ENCODE results near the gene TMPRSS3.

Gene TMPRSS3

GRCh38 chr21:42387843-42388340, 8.0 kb downstream of the TMPRSS3 start:
- no peak for DNase-seq

DNA sequence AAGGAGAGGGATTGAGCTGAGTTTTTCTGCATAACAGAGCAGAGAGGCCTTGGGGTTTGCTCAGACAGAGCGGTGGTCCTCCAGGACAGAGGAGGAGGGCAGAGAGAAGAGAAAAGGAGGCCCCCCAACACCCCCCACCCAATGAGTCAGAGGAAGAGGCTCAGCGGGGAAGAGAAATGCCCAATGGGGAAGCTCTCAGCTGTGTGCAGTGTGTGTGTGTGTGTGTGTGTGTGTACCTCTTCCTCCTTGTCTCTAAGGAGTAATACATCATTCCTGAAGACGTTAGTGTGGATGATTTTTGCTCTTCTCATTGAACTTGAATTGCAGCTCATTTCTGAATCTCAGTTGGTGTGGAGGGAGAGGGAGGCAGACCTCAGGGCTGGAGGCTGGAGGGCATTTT, 8.7 kb downstream of the TMPRSS3 start:
- no peak for DNase-seq

DNA sequence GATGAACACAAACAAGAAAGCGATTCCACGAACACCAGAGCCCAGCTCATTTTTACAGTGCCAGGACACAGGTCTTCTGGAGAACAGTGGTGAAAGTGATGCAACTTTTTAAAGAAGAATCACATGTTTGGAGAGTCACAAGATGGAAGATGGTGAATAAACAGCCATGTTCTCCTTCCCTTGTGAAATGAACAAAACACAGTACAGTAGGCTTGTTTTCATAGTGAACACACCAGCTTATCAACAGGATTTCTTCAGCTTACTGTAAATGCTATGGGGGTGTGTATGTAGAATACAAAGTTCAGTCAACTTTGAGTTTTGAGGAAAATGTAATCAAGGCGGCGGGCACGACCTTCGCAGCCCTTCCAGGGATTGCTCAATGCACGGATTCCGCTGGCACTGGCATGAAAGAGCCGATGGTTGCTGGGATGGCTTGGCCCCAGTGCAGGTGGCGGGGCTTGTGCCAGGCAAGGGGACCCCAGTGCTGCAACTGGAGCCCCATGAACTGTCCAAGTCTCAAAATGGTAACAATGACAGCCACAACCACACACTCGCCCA, 9.7 kb downstream of the TMPRSS3 start:
- DNase-seq: no peak

DNA sequence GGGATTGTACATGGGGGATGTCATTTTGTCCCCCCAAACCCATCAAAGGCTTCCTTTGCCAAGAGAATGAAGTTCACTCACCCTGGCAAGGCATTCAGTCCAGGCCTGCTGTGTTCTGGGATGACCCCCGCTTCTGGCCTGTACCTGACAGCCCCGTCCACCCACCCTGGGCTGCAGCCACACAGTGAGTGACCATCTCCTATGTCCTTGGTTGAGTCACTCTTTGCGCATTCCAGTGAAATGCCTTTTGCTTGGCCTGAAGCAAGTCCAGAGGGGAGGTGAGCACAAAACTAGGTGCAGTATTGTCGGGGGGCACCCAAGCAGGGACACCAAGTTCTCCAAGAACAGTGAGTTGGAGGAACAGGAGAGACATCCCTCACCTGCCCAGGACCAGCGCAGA, 10.2 kb downstream of the TMPRSS3 start:
- no peak for DNase-seq

- DNase-seq: no peak
These were observed 10.9 kb downstream of the TMPRSS3 start for GRCh38 chr21:42384989-42385388.

- no peak for DNase-seq
These were observed 11.5 kb downstream of the TMPRSS3 start for GRCh38 chr21:42384156-42384945.

DNA sequence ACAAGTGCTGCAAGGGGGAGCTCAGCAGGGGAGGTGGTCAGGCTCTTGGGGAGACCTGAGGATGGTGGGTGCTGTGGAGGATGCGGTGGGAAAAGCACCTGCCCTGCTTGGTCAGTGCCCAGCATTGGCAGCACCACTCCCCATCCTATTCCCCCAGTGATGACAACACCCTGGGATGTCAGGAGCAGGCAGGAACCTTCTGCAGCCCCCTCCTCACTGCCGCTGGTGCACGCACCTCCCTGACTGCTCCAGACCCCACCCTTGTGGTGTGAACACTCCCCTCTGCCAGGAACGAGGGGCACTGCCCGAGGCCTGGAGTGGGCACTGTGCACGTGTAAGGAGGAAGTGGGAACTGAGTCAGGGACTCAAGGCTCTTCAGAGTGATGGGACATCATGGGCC, 12.5 kb downstream of the TMPRSS3 start:
- no peak for DNase-seq

GRCh38 chr21:42382915-42383314, 12.9 kb downstream of the TMPRSS3 start:
- no peak for DNase-seq

DNA sequence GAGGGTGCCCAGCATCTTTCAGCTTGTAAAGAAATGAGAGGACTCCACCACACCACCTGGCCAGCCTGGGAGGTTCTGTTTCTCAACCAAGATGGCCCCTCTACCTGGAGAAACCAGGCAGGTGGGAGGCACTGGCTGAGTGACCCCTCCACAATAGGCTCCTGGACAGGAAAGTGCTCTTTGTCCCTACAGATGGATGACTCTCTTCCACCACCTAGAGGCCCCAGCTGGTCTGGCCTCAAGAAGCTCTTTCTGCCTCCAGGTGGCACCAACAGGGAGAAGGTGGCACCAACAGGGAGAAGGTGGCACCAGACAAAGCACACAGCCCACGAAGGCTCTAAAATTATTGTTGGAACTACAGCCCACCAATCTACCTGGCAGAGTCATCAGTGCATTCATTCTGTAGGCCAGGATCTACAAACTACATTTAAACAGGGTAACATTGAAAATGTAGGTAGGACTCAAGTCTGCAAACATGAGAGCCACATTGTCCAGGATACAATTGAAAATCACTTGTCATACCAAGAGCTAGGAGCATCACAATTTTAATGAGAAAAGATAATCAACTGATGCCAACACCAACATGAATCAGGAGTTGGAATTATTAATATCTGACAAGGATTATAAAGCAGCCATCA, 14.4 kb downstream of the TMPRSS3 start:
- no peak for DNase-seq

- DNase-seq: no peak
These were observed 16.2 kb downstream of the TMPRSS3 start for GRCh38 chr21:42379426-42380215.

DNA sequence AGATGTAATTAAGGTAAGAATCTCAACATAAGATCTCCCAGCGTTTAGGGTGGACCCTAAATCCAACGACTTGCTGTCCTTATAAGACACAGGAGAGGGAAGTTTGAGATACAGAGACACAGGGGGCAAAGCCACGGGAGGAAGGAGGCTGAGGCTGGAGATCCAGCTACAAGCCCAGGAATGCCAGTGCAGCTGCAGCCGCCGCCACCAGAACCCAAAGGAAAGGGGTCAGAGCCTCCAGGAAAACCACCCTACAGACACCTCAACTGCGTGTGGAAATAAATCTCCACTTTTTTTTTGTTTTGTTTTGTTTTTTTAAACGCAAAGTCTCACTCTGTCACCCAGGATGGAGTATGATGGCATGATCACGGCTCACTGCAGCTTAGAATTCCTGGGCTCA, 17.4 kb downstream of the TMPRSS3 start:
- DNase-seq: no peak

- DNase-seq: no peak
These were observed 17.9 kb downstream of the TMPRSS3 start for GRCh38 chr21:42377951-42378340.

GRCh38 chr21:42377211-42377950, 18.5 kb downstream of the TMPRSS3 start:
- DNase-seq: no peak

DNA sequence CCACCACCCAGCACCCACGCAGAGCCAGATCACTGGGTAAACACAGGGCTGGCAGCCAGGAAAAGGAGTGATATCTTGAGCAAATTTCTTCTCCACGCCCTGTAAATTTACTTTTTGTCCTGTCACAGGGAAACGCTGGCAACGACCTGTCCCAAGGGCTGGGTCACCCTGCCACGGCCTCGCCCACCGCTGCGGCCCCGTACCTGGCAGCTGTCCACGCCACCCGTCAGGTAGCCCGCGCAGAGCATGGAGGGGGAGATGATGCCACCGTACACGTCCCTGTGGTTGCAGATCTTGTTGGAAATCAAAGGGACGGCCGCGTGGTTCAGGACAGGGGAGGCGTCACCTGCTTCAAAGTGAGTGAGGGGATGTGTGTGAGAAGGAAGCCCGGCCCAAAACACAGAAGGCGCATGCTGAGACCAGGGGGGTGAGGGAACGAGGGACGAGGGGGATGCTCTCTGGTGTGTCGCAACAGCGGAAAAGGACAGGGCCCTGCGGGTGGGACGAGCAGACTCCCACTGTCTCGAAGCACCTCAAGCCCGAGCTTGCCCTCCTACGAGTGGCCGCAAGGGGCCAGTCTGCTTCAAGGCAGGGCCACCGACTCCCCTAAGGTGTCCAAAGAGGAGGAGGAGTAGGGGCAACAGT, 19.4 kb downstream of the TMPRSS3 start:
- no peak for DNase-seq

DNA sequence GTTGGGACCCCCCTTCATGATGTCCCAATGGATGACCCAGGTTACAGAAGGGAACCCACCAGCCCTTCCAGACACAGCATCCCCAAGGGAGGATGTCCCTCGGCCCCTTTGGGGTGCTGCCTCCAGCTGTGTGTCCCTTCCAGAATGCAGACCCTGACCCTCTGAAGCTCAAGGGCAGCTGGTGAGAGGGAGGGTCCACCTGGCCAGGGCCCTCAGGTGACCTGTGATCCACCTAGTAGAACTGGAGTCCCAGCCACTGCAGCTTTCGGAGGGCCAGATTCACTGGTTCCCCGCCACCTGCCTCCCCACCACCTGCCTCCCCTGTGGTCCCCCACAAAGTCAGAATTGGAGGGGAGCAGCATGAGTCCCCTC, 19.9 kb downstream of the TMPRSS3 start:
- DNase-seq: no peak

GRCh38 chr21:42375506-42375905, 20.3 kb downstream of the TMPRSS3 start:
- no peak for DNase-seq

- no peak for DNase-seq
These were observed 20.9 kb downstream of the TMPRSS3 start for GRCh38 chr21:42374864-42375499.

- no peak for DNase-seq
These were observed 21.4 kb downstream of the TMPRSS3 start for GRCh38 chr21:42374457-42374856.

GRCh38 chr21:42373908-42374455, 21.9 kb downstream of the TMPRSS3 start:
- no peak for DNase-seq

DNA sequence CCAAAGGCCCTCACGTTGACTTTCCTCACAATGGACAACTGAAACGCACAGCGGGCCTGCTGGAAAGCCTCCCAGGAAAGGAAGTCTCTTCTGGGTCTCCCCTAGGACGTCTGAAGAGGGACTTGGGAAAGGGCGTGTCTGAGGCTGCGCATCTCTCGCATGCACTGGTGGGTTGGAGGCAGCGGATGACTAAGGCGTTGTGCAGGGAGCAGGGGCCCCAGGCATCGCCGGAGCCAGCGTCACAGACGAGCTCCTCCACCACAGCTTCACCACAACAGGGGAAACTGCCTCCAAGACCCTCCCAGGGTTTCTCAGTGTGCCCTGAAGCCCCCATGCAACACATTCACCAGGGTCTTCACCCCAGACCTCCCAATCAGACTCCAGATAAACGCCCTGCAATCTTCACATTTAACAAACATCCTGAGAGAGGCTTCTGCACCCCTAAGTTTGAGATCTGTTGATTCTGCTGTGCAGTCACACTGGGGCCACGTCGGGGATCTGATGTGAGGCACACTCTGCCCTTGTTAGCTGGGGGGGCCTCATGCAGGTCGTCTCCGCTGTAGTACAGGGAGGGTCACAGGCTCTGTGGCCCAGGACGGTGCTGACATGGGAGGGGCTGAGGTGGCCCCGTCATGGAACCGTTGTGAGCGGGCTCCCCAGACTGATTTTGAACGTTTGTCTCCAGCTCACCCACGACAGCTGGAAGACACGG, 22.5 kb downstream of the TMPRSS3 start:
- no peak for DNase-seq

Measured in C1 segment of cervical spinal cord (tissue), 14 donors.